SK-N-SH treated with all-trans-retinoic acid at 6 μM for 48 hours (cell line): ENCODE data around the gene ENDOV.

Source experiments
- CREB5 ChIP-seq: fragments of 250-450 bp; sonication (Bioruptor Pico); IDR thresholded peaks from 2 replicates; pipeline ENCODE4 v1.5.1; 2020; ENCODE audit warnings: low read depth, mild to moderate bottlenecking, moderate library complexity
- CSDC2 ChIP-seq: fragments of 250-450 bp; sonication (Bioruptor Pico); IDR thresholded peaks from 2 replicates; pipeline ENCODE4 v1.5.0; 2020; ENCODE audit warnings: mild to moderate bottlenecking, moderate library complexity
- CSRNP3 ChIP-seq: fragments of 250-450 bp; sonication (Bioruptor Pico); IDR thresholded peaks from 2 replicates; pipeline ENCODE4 v1.5.1; 2021; ENCODE audit warnings: mild to moderate bottlenecking, moderate library complexity
- ISL1 ChIP-seq: fragments of 250-450 bp; sonication (Bioruptor Pico); IDR thresholded peaks from 2 replicates; pipeline ENCODE4 v2.1.2; 2022; ENCODE audit warnings: mild to moderate bottlenecking, moderate library complexity
- PATZ1 ChIP-seq: fragments of 250-450 bp; sonication (Bioruptor Pico); IDR thresholded peaks from 2 replicates; pipeline ENCODE4 v1.8.0; 2020; ENCODE audit warnings: mild to moderate bottlenecking, moderate library complexity, borderline replicate concordance
- PPARA ChIP-seq: fragments of 250-450 bp; sonication (Bioruptor Pico); IDR thresholded peaks from 2 replicates; pipeline ENCODE4 v1.5.0; 2020; ENCODE audit warnings: mild to moderate bottlenecking, borderline replicate concordance
- ZFP3 ChIP-seq: fragments of 250-450 bp; sonication (Bioruptor Pico); IDR thresholded peaks from 2 replicates; pipeline ENCODE4 v1.5.0; 2020; ENCODE audit warnings: mild to moderate bottlenecking, moderate library complexity
- ZFP30 ChIP-seq: fragments of 450-650 bp; formaldehyde crosslinking; IDR thresholded peaks from 2 replicates; pipeline ENCODE4 v1.5.0; 2022; ENCODE audit warnings: mild to moderate bottlenecking, moderate library complexity
- ZNF565 ChIP-seq: fragments of 450-650 bp; formaldehyde crosslinking; conservative IDR thresholded peaks from 2 replicates; pipeline ENCODE4 v1.5.0; 2020; ENCODE audit warnings: low read depth, mild to moderate bottlenecking, moderate library complexity
- ZNF8 ChIP-seq: fragments of 450-650 bp; formaldehyde crosslinking; IDR thresholded peaks from 2 replicates; pipeline ENCODE4 v1.5.0; 2020; ENCODE audit warnings: mild to moderate bottlenecking, moderate library complexity
- TF ChIP-seq, protein P1 (sequence below): fragments of 250-450 bp; sonication (Bioruptor Pico); IDR thresholded peaks from 2 replicates; pipeline ENCODE4 v1.5.0; 2020; ENCODE audit warnings: mild to moderate bottlenecking, moderate library complexity

GRCh38 chr17:80418589-80418988 lies 3.6 kb downstream of the ENDOV start:
- TF ChIP-seq CSRNP3 (CRISPR knock-in tag) = no peak
- no peak for TF ChIP-seq CREB5 (CRISPR knock-in tag)
- TF ChIP-seq PATZ1 (CRISPR knock-in tag) = no peak
- no peak for TF ChIP-seq CSDC2 (CRISPR knock-in tag)
- no peak for TF ChIP-seq ZNF8
- no peak for TF ChIP-seq ZNF565 (CRISPR knock-in tag)
- TF ChIP-seq PPARA (CRISPR knock-in tag) = no peak
- no peak for TF ChIP-seq ZFP3 (CRISPR knock-in tag)
- no peak for TF ChIP-seq ISL1 (CRISPR knock-in tag)
- no peak for TF ChIP-seq ZFP30 (CRISPR knock-in tag)
- TF ChIP-seq, protein P1, sequence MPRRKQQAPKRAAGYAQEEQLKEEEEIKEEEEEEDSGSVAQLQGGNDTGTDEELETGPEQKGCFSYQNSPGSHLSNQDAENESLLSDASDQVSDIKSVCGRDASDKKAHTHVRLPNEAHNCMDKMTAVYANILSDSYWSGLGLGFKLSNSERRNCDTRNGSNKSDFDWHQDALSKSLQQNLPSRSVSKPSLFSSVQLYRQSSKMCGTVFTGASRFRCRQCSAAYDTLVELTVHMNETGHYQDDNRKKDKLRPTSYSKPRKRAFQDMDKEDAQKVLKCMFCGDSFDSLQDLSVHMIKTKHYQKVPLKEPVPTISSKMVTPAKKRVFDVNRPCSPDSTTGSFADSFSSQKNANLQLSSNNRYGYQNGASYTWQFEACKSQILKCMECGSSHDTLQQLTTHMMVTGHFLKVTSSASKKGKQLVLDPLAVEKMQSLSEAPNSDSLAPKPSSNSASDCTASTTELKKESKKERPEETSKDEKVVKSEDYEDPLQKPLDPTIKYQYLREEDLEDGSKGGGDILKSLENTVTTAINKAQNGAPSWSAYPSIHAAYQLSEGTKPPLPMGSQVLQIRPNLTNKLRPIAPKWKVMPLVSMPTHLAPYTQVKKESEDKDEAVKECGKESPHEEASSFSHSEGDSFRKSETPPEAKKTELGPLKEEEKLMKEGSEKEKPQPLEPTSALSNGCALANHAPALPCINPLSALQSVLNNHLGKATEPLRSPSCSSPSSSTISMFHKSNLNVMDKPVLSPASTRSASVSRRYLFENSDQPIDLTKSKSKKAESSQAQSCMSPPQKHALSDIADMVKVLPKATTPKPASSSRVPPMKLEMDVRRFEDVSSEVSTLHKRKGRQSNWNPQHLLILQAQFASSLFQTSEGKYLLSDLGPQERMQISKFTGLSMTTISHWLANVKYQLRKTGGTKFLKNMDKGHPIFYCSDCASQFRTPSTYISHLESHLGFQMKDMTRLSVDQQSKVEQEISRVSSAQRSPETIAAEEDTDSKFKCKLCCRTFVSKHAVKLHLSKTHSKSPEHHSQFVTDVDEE (CRISPR knock-in tag) = no peak
